Activated T-cell treated with anti-CD3 and anti-CD28 coated beads, Interleukin-2, amount 50 U/mL, for 72 hours (primary cell): ENCODE measurements around the gene MGAM2. TPM values are rescaled to one million over a fixed set of nuclear protein-coding genes. Genes with fewer than 3 reads are reported as not detected.

Experiments used
- ATAC-seq, 2 donors: fragments of 150-1000 bp; cut with Tn5 transposase; replicated peaks in 1 of 2; 2 replicates each; pipeline ENCODE4 v1.10.0; 2021; ENCODE audit warnings: moderate library complexity in 2 of 2, mild to moderate bottlenecking in 1 of 2
- DNase-seq, 2 donors: peaks; one replicate each; pipeline ENCODE4 v3.0.0; 2021 to 2022; ENCODE audit warnings: mixed read lengths in 1 of 2
- H3K27ac Mint-ChIP-seq: one replicate; pipeline ENCODE4 v1.8.0; 2022; ENCODE audit warnings: mild to moderate bottlenecking, moderate library complexity, mixed read lengths
- H3K27me3 Mint-ChIP-seq: one replicate; pipeline ENCODE4 v1.8.0; 2022; ENCODE audit warnings: low read depth, mixed read lengths
- H3K36me3 Mint-ChIP-seq, 2 donors: one replicate each; pipeline ENCODE4 v1.8.0; 2022; ENCODE audit warnings: mixed read lengths in 2 of 2, mild to moderate bottlenecking in 1 of 2; ENCODE audit not compliant: insufficient read depth in 2 of 2
- H3K4me1 Mint-ChIP-seq: one replicate; pipeline ENCODE4 v1.8.0; 2022; ENCODE audit warnings: low read depth, mixed read lengths
- H3K4me3 Mint-ChIP-seq, 2 donors: one replicate each; pipeline ENCODE4 v1.8.0; 2022; ENCODE audit warnings: mild to moderate bottlenecking in 2 of 2, mixed read lengths in 2 of 2, moderate library complexity in 2 of 2
- H3K9me3 Mint-ChIP-seq, 2 donors: one replicate each; pipeline ENCODE4 v1.8.0; 2022; ENCODE audit warnings: mixed read lengths in 2 of 2
- total RNA-seq, 2 donors: library from RNA; stranded (reverse); gene quantifications; one replicate each; pipeline ENCODE4 v1.2.3, GENCODE V29; 2022

MGAM2 gene
- total RNA-seq, 2 donors from 2014 or later, result 0.02 to 0.09 TPM

GRCh38 chr7:142194201-142194600 lies 82.7 kb downstream of the MGAM2 start:
- DNase-seq, result no peak
- Mint-ChIP-seq H3K4me3 (no peak overlapping the region), H3K4me1 (no peaks in the 10 kb centered on the region), H3K27ac (no peak overlapping the region), H3K36me3 (no peaks in the 10 kb centered on the region), H3K9me3 (no peaks in the 10 kb centered on the region), H3K27me3 (peaks cover 58% of the 10 kb centered on the region)
- ATAC-seq, result no peak

DNA sequence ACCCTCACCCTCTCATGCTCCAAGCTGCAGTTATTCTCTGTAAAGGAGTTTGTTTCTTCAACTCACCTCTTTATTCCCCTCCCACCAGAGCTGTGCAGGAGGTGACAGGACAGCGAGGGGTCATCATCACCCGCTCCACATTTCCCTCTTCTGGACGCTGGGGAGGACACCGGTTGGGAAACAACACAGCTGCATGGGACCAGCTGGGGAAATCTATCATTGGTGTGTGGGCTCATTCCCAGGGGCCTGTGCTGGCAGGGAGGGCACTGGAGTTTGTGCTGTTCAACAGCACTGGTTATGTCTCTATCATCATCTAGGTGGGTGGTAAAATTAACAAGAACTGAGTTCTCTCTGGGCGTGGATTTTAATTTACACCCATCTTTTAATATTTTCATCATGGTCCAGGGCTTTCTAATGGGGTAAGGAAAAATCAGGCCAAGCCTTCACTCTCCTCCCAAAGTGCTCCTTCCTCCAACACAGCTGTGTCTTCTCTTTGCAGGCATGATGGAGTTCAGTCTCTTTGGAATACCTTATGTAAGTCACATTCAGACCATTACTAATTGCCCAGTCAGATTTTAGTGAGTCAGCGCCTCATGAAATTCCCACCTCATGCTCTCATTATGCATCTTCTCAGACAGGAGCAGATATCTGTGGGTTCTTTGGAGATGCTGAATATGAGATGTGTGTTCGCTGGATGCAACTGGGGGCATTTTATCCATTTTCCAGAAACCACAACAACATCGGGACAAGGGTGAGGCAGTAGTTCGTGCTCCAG lies 84.7 kb downstream of the MGAM2 start:
- Mint-ChIP-seq H3K27me3 (peaks cover 51% of the 10 kb centered on the region), H3K4me3 (no peak overlapping the region), H3K9me3 (no peaks in the 10 kb centered on the region), H3K27ac (no peak overlapping the region), H3K36me3 (no peaks in the 10 kb centered on the region), H3K4me1 (no peaks in the 10 kb centered on the region)
- no peak for DNase-seq
- no peak for ATAC-seq

DNA sequence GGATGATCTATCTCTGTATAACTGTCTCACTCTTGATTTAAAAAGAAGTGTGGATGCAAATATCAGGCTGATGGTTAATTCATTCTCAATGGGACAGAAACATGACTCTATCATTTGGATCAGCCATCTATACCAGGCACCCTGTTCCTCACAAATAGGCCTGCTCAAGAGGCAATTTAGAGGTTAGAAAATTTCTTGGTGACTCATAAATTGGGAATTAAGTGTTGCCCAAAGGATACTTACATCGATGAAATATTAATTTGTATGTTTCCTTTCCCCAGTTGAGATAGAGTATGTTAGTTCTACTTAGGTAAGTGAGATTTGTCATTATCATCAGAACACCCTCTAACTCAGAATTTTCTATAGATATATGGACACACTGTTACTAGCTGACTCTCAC lies 88.7 kb downstream of the MGAM2 start:
- no peak overlapping the region for H3K4me3 Mint-ChIP-seq
- H3K4me1 Mint-ChIP-seq, result no peaks in the 10 kb centered on the region
- no peaks in the 10 kb centered on the region for H3K36me3 Mint-ChIP-seq
- no peak overlapping the region for H3K27ac Mint-ChIP-seq
- DNase-seq (no peak), ATAC-seq (no peak)
- H3K27me3 Mint-ChIP-seq, result peaks cover 28% of the 10 kb centered on the region
- no peaks in the 10 kb centered on the region for H3K9me3 Mint-ChIP-seq

DNA sequence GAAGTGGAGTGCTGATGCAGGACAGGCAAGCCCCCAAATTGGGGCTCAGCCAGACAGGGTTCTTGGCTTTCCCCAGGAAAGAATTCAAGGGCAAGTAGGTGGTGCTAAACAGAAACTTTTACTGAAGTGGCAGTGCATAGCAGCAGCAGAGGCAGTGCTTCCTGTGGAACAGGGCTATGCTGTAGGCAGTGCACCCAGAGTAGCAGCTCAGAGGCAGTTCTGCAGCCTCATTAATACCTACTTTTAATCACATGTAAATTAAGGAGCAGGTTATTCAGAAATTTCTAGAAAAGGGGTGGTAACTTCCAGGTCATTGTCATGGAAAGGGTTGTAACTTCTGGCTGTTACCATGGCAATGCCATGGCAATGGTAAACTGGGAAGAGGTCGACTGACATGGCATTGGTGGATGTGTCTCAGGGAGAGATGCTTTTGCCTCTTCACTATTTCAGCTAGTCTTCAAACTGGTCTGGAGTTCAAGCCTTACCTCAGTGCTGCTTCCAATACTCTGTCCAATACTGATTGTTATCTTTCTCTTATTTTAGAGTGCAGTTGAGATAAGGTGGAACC lies 117.1 kb downstream of the MGAM2 start:
- no peak overlapping the region for H3K27ac Mint-ChIP-seq
- H3K4me1 Mint-ChIP-seq, result no peaks in the 10 kb centered on the region
- H3K27me3 Mint-ChIP-seq, result peaks cover 26% of the 10 kb centered on the region
- H3K36me3 Mint-ChIP-seq, result no peaks in the 10 kb centered on the region
- H3K9me3 Mint-ChIP-seq, result no peaks in the 10 kb centered on the region
- ATAC-seq (no peak), DNase-seq (no peak)
- H3K4me3 Mint-ChIP-seq, result no peak overlapping the region

DNA sequence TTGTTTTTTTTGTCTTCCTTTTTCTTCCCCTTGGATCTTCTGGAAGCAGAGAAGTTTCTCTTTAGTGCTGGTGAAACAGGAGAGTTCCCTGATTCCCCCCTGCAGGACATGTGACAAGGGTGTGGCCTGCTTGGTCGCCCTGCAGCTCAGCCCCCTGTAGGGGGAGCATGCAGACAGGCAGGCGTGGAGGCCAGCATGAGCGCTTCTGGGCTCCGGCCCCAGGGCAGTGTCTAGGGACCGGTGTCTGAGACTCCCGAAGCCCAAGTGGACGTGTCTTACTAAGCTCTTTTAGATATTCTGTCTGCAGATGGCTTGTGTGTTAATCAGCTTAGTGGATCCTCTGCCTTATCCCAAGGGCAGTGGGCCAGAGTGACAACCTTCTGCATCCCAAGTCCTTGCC lies 120.2 kb downstream of the MGAM2 start:
- Mint-ChIP-seq H3K36me3 (no peaks in the 10 kb centered on the region), H3K4me3 (no peak overlapping the region), H3K4me1 (no peaks in the 10 kb centered on the region), H3K27me3 (peaks cover 38% of the 10 kb centered on the region), H3K27ac (no peak overlapping the region), H3K9me3 (no peaks in the 10 kb centered on the region)
- DNase-seq (no peak), ATAC-seq (no peak)

DNA sequence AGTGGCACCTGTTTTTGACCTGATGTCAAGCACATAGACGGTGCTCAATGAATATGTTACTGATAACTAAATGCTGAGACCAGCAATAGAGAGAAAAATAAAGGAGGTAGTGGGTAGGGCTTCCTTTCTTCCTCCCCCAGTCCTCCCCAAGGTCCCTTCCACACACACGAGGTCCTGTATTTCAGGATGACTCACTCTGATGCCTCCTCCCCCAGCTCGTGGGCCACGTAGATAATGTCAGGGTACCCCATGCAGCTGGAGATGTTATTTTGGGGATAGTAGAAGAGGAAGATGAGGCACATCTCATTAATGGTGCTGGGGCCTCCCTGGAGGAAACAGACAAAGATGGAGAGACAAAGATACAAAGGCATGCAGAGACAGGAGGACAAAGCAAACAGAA lies 129.0 kb downstream of the MGAM2 start:
- no peak for DNase-seq
- ATAC-seq, result no peak
- Mint-ChIP-seq H3K27me3 (peaks cover 24% of the 10 kb centered on the region), H3K4me1 (no peaks in the 10 kb centered on the region), H3K4me3 (no peak overlapping the region), H3K36me3 (no peaks in the 10 kb centered on the region), H3K9me3 (no peaks in the 10 kb centered on the region), H3K27ac (no peak overlapping the region)

GRCh38 chr7:142243823-142244222 lies 132.3 kb downstream of the MGAM2 start:
- no peaks in the 10 kb centered on the region for H3K9me3 Mint-ChIP-seq
- H3K27me3 Mint-ChIP-seq, result peaks cover 9% of the 10 kb centered on the region
- H3K36me3 Mint-ChIP-seq, result no peaks in the 10 kb centered on the region
- no peak overlapping the region for H3K27ac Mint-ChIP-seq
- no peaks in the 10 kb centered on the region for H3K4me1 Mint-ChIP-seq
- ATAC-seq (no peak), DNase-seq (no peak)
- no peak overlapping the region for H3K4me3 Mint-ChIP-seq

- Mint-ChIP-seq H3K4me1 (no peaks in the 10 kb centered on the region), H3K36me3 (no peaks in the 10 kb centered on the region), H3K4me3 (no peak overlapping the region), H3K27ac (no peak overlapping the region), H3K9me3 (no peaks in the 10 kb centered on the region), H3K27me3 (peaks cover 9% of the 10 kb centered on the region)
- DNase-seq (no peak), ATAC-seq (no peak)
Observed at GRCh38 chr7:142248166-142249160, 136.9 kb downstream of the MGAM2 start.

DNA sequence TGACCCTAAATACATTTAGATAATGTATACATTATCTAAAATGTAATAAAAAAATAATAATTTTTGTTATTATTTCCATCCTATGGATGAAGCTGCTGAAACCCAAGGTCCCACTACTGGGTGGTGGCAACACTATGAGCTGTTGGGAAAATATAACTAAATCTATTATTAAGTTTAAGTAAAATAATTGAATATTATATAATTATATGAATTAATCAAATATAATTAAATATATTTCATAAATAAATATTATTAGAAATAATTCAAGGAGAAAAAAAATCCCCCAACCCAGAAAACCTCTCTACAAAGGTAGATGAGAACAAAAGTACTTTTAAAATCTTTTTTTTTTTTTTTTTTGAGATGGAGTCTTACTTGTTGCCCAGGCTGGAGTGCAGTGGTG lies 138.4 kb downstream of the MGAM2 start:
- no peaks in the 10 kb centered on the region for H3K36me3 Mint-ChIP-seq
- no peak overlapping the region for H3K27ac Mint-ChIP-seq
- H3K4me1 Mint-ChIP-seq, result no peaks in the 10 kb centered on the region
- H3K27me3 Mint-ChIP-seq, result peaks cover 6% of the 10 kb centered on the region
- no peaks in the 10 kb centered on the region for H3K9me3 Mint-ChIP-seq
- ATAC-seq, result no peak
- no peak for DNase-seq
- no peak overlapping the region for H3K4me3 Mint-ChIP-seq

- ATAC-seq (no peak), DNase-seq (no peak)
- Mint-ChIP-seq H3K9me3 (no peaks in the 10 kb centered on the region), H3K27ac (no peak overlapping the region), H3K4me3 (no peak overlapping the region), H3K36me3 (no peaks in the 10 kb centered on the region), H3K27me3 (no peaks in the 10 kb centered on the region), H3K4me1 (no peaks in the 10 kb centered on the region)
Observed at GRCh38 chr7:142250705-142251104, 139.2 kb downstream of the MGAM2 start.

DNA sequence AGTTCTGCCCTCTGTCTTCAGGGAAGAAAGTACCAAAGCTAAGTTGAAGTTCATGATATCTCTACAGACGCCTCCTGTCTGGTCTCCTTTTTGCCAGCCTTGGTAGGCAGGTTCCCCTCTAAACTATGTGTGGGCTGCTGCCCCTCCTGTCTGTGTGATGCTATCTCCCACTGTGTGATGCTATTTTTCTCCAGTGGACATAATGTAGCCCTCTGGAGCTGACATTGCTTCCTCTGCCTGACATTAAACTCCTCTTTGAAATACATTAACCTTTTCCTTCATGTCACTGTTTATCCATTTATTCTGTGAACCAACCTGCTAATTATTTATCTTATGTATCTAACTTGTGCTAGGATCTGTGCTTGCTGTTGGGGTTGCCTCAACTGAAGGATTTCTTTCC lies 146.4 kb downstream of the MGAM2 start, which contains the start of gene PRSS58:
TSS of gene PRSS58 (minus strand) at position 101 of the 400 bp plus-strand sequence. CDS start 351 bp downstream, outside the sequence.
- Mint-ChIP-seq H3K9me3 (peaks cover 5 to 9% of the 10 kb centered on the region in 2 donors), H3K27me3 (peaks cover 8% of the 10 kb centered on the region), H3K4me1 (no peaks in the 10 kb centered on the region), H3K36me3 (peaks cover 0 to 3% of the 10 kb centered on the region in 2 donors), H3K27ac (no peak within 1 kb of the TSS), H3K4me3 (no peak within 1 kb of the TSS)
- ATAC-seq, result no peak
- DNase-seq, result no peak

DNA sequence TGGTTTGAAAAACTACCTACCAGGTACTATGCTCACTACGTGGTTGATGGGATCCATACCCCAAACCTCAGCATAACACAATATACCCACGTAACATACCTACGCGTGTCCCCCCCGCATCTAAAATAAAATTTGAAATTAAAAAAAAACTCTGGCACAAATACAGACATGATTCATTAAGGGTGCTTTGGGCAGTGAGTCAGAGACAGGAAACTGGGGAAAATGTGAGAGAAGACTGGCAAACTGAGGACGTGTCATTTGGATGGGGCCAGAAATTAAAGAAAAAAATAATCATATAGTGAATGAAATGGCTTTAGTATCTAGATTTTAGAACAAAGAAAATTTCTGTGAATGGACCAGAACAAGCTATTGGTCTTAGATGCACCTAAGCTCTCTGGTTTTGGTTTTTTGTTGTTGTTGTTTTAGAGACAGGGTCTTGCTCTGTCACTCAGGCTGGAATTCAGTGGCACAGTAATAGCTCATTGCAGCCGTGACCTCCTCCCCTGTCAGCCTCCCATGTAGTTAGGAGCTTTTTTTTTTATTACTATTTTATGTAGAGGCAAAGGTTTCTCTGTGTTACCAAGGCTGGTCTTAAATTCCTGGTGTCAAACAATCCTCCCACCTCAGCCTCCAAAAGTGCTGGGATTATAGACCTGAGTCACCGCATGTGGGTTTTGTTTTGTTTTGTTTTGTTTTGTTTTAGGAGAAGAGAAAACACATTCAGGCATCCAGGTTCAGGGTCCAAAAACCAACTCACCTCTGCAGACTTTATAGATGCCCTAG lies 152.3 kb downstream of the MGAM2 start:
- H3K4me3 Mint-ChIP-seq, result no peak overlapping the region
- H3K27ac Mint-ChIP-seq, result no peak overlapping the region
- ATAC-seq (no peak), DNase-seq (no peak)
- H3K4me1 Mint-ChIP-seq, result no peaks in the 10 kb centered on the region
- peaks cover 12% of the 10 kb centered on the region for H3K27me3 Mint-ChIP-seq
- peaks cover 0 to 3% of the 10 kb centered on the region in 2 donors for H3K36me3 Mint-ChIP-seq
- peaks cover 5 to 9% of the 10 kb centered on the region in 2 donors for H3K9me3 Mint-ChIP-seq
